SU-DHL-6 (cell line): ENCODE measurements around the gene NAV2.

ENCODE experiments used
- CTCF ChIP-seq: fragments of 200-600 bp; sonication (generic); IDR thresholded peaks from one replicate; pipeline ENCODE4 v1.5.1; 2017; ENCODE audit warnings: antibody characterized with exemption, mild to moderate bottlenecking, low read length, moderate library complexity; ENCODE audit not compliant: insufficient read depth, poor library complexity, severe bottlenecking
- EZH2phosphoT487 ChIP-seq: fragments of 200-600 bp; sonication (generic), shearing (Covaris generic); conservative IDR thresholded peaks from 2 replicates; pipeline ENCODE4 v1.6.1; 2018; ENCODE audit warnings: mild to moderate bottlenecking, antibody characterized with exemption, low read length, moderate library complexity, mixed read lengths

- TF ChIP-seq CTCF (no peak), EZH2phosphoT487 (no peak)
Measured at GRCh38 chr11:19985111-19985510, 272.5 kb downstream of the NAV2 start.
